BLaER1 (cell line): Measurements from ENCODE around the gene SLC9A6.

Experiments
- H3K27ac ChIP-seq: shearing (Covaris generic); formaldehyde crosslinking; 2 replicates; pipeline ENCODE4 v1.8.1; 2022
- H3K27me3 ChIP-seq: shearing (Covaris generic); formaldehyde crosslinking; 2 replicates; pipeline ENCODE4 v1.8.1; 2022
- H3K36me3 ChIP-seq: shearing (Covaris generic); formaldehyde crosslinking; 2 replicates; pipeline ENCODE4 v1.8.1; 2022
- H3K4me1 ChIP-seq: shearing (Covaris generic); formaldehyde crosslinking; 2 replicates; pipeline ENCODE4 v1.8.1; 2022
- H3K4me2 ChIP-seq: shearing (Covaris generic); formaldehyde crosslinking; 2 replicates; pipeline ENCODE4 v1.8.1; 2022
- H3K4me3 ChIP-seq: shearing (Covaris generic); formaldehyde crosslinking; 2 replicates; pipeline ENCODE4 v1.8.1; 2022
- H3K9ac ChIP-seq: shearing (Covaris generic); formaldehyde crosslinking; 2 replicates; pipeline ENCODE4 v1.8.1; 2022
- H3K9me3 ChIP-seq: shearing (Covaris generic); formaldehyde crosslinking; 2 replicates; pipeline ENCODE4 v1.8.1; 2022
- H4K20me1 ChIP-seq: shearing (Covaris generic); formaldehyde crosslinking; 2 replicates; pipeline ENCODE4 v1.8.1; 2022
- Cebpa-rat ChIP-seq: shearing (Covaris generic); IDR thresholded peaks from 2 replicates; pipeline ENCODE4 v1.8.1; 2022

The SLC9A6 gene

DNA sequence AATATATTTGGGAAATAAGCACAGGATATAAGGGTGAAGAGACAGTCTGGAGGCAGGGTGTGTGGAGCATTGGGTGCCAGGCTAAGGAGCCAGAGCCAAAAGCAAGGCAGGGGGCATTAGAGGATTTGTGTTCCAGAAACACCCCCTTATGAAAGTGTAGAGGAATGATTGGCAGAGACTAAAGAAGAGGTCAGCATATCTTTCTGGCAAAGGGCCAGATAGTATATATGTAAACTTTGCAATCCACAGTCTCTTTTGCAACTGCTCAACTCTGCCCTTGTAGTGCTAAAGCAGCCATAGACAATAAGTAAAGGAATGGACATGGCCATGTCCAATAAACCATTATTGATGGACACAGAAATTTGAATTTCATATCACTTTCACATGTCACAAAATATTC lies 3.6 kb upstream of the SLC9A6 start:
- no peaks in the 10 kb centered on the region for H3K36me3 ChIP-seq
- peaks cover 57% of the 10 kb centered on the region for H3K27me3 ChIP-seq
- H3K27ac ChIP-seq = no peak overlapping the region
- H3K9ac ChIP-seq = no peak overlapping the region
- H3K4me2 ChIP-seq = peak overlapping the region; percentile 36; the same call in 1 of the 2 replicates
- no peak for TF ChIP-seq Cebpa-rat
- no peaks in the 10 kb centered on the region for H4K20me1 ChIP-seq
- H3K4me1 ChIP-seq = peaks cover 33% of the 10 kb centered on the region
- no peaks in the 10 kb centered on the region for H3K9me3 ChIP-seq
- no peak overlapping the region for H3K4me3 ChIP-seq

GRCh38 chrX:135982860-135983259 lies 2.4 kb upstream of the SLC9A6 start:
- Histone ChIP-seq H3K36me3 (no peaks in the 10 kb centered on the region), H3K4me3 (no peak overlapping the region)

DNA sequence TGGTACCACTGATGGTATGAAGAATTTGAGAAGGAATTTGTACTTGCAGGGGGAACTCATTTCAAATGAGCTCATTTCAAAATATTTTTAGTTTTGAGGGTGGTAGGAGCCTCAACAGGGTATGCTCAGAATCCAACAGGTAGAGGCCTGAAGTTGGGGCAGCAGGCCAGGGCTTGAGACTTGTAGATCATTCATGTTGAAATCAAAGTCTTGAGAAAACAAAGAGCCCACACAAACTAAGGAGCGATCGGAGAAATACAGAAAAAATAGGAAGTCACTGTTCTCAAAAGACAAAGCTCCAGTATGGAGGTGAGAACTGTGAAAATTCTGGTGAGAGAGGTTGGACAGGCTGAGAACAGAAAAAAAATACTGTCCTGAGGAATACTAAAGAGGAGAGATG lies 979 bp upstream of the SLC9A6 start:
- no peak for TF ChIP-seq Cebpa-rat
- peaks cover 54% of the 10 kb centered on the region for H3K27me3 ChIP-seq
- H3K4me3 ChIP-seq = peak overlapping the region; percentile 76; the same call in 1 of the 2 replicates
- peaks cover 38% of the 10 kb centered on the region for H3K4me1 ChIP-seq
- H3K9me3 ChIP-seq = no peaks in the 10 kb centered on the region
- H3K27ac ChIP-seq = peak overlapping the region; percentile 72; the same call in 1 of the 2 replicates
- H3K36me3 ChIP-seq = no peaks in the 10 kb centered on the region
- peak overlapping the region; percentile 65 for H3K4me2 ChIP-seq
- H4K20me1 ChIP-seq = peaks cover 15% of the 10 kb centered on the region; the same call in 1 of the 2 replicates
- H3K9ac ChIP-seq = peak overlapping the region; percentile 74

More at GRCh38 chrX:135982860-135983259, 2.4 kb upstream of the SLC9A6 start:
- H4K20me1 ChIP-seq = peaks cover 6% of the 10 kb centered on the region; the same call in 1 of the 2 replicates
- no peak for TF ChIP-seq Cebpa-rat
- H3K9me3 ChIP-seq = no peaks in the 10 kb centered on the region
- no peak overlapping the region for H3K9ac ChIP-seq
- H3K27me3 ChIP-seq = peaks cover 56% of the 10 kb centered on the region
- H3K27ac ChIP-seq = no peak overlapping the region
- peak overlapping the region; percentile 65 for H3K4me2 ChIP-seq
- H3K4me1 ChIP-seq = peaks cover 38% of the 10 kb centered on the region

- peak overlapping the region; percentile 74 for H3K9ac ChIP-seq
- no peaks in the 10 kb centered on the region for H3K36me3 ChIP-seq
- peaks cover 53% of the 10 kb centered on the region for H3K27me3 ChIP-seq
- no peaks in the 10 kb centered on the region for H3K9me3 ChIP-seq
- no peak for TF ChIP-seq Cebpa-rat
- H3K4me3 ChIP-seq = peak overlapping the region; percentile 76
- H3K4me1 ChIP-seq = peaks cover 38% of the 10 kb centered on the region
- H4K20me1 ChIP-seq = peaks cover 15% of the 10 kb centered on the region; the same call in 1 of the 2 replicates
- peak overlapping the region; percentile 72 for H3K27ac ChIP-seq
- H3K4me2 ChIP-seq = peak overlapping the region; percentile 65
Observed at GRCh38 chrX:135984791-135985156, 461 bp upstream of the SLC9A6 start.

DNA sequence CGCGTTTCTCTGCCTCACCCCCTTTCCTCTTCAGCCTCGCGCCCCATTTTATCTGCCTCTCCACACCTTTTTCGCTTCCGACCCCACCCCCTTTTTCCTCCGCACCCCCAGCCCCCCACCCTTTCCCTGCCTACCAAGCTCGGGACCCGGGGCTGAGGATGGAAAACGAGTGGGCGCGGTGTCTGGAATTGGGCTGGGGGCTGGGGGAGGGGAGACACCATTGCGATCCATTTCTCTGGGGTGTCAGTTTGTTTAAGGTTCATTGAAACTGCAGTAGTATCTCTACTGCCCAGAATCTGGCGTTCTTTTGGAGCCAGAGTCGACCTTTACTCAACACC lies 707 bp downstream of the SLC9A6 start:
- no peaks in the 10 kb centered on the region for H3K36me3 ChIP-seq
- H3K4me1 ChIP-seq = peaks cover 35% of the 10 kb centered on the region
- no peak for TF ChIP-seq Cebpa-rat
- peak overlapping the region; percentile 76 for H3K4me3 ChIP-seq
- peak overlapping the region; percentile 74 for H3K9ac ChIP-seq
- peaks cover 53% of the 10 kb centered on the region for H3K27me3 ChIP-seq
- H3K9me3 ChIP-seq = no peaks in the 10 kb centered on the region
- peaks cover 22% of the 10 kb centered on the region for H4K20me1 ChIP-seq
- peak overlapping the region; percentile 67 for H3K4me2 ChIP-seq
- peak overlapping the region; percentile 72; the same call in 1 of the 2 replicates for H3K27ac ChIP-seq

GRCh38 chrX:135988245-135988644 lies 3.0 kb downstream of the SLC9A6 start:
- Histone ChIP-seq H3K27ac (no peak overlapping the region), H3K27me3 (peaks cover 54% of the 10 kb centered on the region), H4K20me1 (peaks cover 23% of the 10 kb centered on the region), H3K9ac (no peak overlapping the region), H3K36me3 (no peaks in the 10 kb centered on the region), H3K4me2 (no peak overlapping the region), H3K4me1 (peaks cover 23% of the 10 kb centered on the region), H3K4me3 (no peak overlapping the region), H3K9me3 (no peaks in the 10 kb centered on the region)
- TF ChIP-seq Cebpa-rat = no peak

DNA sequence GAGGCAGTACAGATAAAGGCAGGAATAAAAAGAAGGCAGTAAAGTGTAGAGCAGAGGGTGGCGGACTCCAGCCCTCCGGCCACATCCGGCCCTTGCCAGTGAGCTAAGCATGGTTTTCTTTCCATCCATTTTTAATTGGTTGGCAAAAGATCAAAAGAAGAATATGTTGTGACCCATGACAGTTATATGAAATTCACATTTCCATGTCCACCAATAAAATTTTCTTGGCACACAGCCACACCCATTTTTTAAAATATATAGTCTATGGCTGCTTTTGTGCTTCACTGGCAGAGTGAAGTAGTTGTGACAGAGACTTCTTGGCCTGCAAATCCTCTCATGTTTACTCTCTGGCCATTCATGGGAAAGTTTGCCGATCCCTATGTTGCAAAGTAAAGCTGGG lies 29.8 kb downstream of the SLC9A6 start:
- H3K4me2 ChIP-seq = no peak overlapping the region
- H4K20me1 ChIP-seq = no peaks in the 10 kb centered on the region
- H3K27me3 ChIP-seq = peaks cover 97% of the 10 kb centered on the region
- H3K36me3 ChIP-seq = peaks cover 14% of the 10 kb centered on the region
- H3K9me3 ChIP-seq = no peaks in the 10 kb centered on the region
- H3K4me1 ChIP-seq = no peaks in the 10 kb centered on the region
- TF ChIP-seq Cebpa-rat = no peak
- H3K4me3 ChIP-seq = no peak overlapping the region
- H3K27ac ChIP-seq = no peak overlapping the region
- no peak overlapping the region for H3K9ac ChIP-seq

DNA sequence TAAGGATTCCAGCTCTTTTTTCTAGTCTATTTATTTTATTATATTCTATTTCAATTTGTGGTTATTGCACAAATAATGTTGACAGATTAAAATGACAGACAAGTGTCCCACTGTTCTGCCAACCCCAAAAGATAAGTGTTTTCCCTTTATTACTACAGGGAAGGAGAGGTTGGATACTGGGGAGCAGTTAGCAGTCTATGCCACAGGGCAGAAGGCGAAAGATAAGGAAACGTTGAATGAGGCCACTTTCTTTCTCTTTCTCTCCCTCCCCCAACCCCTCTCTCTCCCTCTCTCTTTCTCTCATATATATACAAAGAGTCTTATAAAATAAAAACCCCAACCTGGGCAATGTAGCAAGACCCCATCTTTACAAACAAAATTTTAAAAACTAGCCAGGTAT lies 31.6 kb downstream of the SLC9A6 start:
- H3K4me2 ChIP-seq = no peak overlapping the region
- TF ChIP-seq Cebpa-rat = no peak
- H3K36me3 ChIP-seq = peaks cover 12% of the 10 kb centered on the region
- no peaks in the 10 kb centered on the region for H4K20me1 ChIP-seq
- H3K4me1 ChIP-seq = no peaks in the 10 kb centered on the region
- no peaks in the 10 kb centered on the region for H3K9me3 ChIP-seq
- peaks cover 93% of the 10 kb centered on the region for H3K27me3 ChIP-seq
- no peak overlapping the region for H3K27ac ChIP-seq
- no peak overlapping the region for H3K9ac ChIP-seq
- no peak overlapping the region for H3K4me3 ChIP-seq

DNA sequence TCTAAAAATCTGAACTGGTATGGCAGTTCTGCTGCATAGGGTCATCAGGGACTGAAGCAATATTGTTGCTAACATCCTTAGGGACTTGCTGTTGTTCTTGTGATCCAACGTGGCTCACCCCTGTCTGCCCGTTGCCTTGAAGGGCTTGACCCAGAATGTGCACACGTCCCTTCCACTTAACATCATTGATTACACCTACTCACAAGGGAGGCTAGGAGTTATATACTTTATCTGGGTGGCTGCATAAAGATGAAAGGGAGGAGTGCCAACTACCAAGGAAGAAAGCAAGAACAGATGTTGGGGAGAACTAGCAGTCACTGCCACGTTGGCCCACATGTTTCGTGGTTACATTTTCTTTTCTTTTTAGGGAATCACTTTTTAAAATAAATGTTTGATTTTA lies 34.0 kb downstream of the SLC9A6 start:
- Histone ChIP-seq H3K9ac (no peak overlapping the region), H3K27ac (no peak overlapping the region), H4K20me1 (no peaks in the 10 kb centered on the region), H3K4me1 (no peaks in the 10 kb centered on the region), H3K27me3 (peaks cover 90% of the 10 kb centered on the region), H3K4me2 (no peak overlapping the region), H3K4me3 (no peak overlapping the region), H3K9me3 (no peaks in the 10 kb centered on the region), H3K36me3 (peaks cover 12% of the 10 kb centered on the region)
- no peak for TF ChIP-seq Cebpa-rat

- no peaks in the 10 kb centered on the region; the same call in 1 of the 2 replicates for H4K20me1 ChIP-seq
- no peak overlapping the region for H3K4me2 ChIP-seq
- no peak overlapping the region for H3K9ac ChIP-seq
- no peak overlapping the region for H3K4me3 ChIP-seq
- TF ChIP-seq Cebpa-rat = no peak
- H3K27me3 ChIP-seq = peaks cover 86% of the 10 kb centered on the region
- no peaks in the 10 kb centered on the region for H3K4me1 ChIP-seq
- H3K36me3 ChIP-seq = peaks cover 12% of the 10 kb centered on the region
- H3K9me3 ChIP-seq = no peaks in the 10 kb centered on the region
- no peak overlapping the region for H3K27ac ChIP-seq
Observed at GRCh38 chrX:136021160-136021559, 35.9 kb downstream of the SLC9A6 start.

- H4K20me1 ChIP-seq = no peaks in the 10 kb centered on the region; the same call in 1 of the 2 replicates
- H3K27ac ChIP-seq = no peak overlapping the region
- no peak overlapping the region for H3K4me3 ChIP-seq
- H3K4me1 ChIP-seq = no peaks in the 10 kb centered on the region
- H3K4me2 ChIP-seq = no peak overlapping the region
- peaks cover 12% of the 10 kb centered on the region for H3K36me3 ChIP-seq
- TF ChIP-seq Cebpa-rat = no peak
- no peak overlapping the region for H3K9ac ChIP-seq
- H3K27me3 ChIP-seq = peaks cover 88% of the 10 kb centered on the region
- no peaks in the 10 kb centered on the region for H3K9me3 ChIP-seq
Observed at GRCh38 chrX:136021903-136022302, 36.7 kb downstream of the SLC9A6 start.
